ENCODE results near the gene BTG2. TPM values are rescaled to one million over a fixed set of nuclear protein-coding genes. Genes with fewer than 3 reads are reported as not detected.

BTG2 gene
- total RNA-seq, 1 donor from 2014 or later: 68.9 TPM

DNA sequence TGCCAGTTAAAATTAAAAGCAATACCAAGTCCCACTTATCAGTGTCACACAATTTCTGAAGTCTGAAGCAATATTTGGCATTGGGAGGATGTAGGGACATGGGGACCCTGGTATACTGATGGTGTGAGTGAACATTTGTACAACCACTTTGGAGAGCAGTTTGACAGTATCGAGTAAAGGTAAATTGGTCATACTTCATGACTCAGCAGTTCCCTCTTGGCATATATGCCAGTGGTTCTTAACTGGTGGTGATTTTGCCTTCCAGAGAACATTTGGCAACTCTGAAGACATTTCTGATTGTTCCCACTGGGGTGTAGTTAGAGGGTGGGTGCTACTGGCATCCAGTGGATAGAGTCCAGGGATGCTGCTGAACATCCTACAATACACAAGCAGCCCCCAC is 25.9 kb downstream of the BTG2 start:
- intact Hi-C loops (cut with micrococcal nuclease): no loop called here

DNA sequence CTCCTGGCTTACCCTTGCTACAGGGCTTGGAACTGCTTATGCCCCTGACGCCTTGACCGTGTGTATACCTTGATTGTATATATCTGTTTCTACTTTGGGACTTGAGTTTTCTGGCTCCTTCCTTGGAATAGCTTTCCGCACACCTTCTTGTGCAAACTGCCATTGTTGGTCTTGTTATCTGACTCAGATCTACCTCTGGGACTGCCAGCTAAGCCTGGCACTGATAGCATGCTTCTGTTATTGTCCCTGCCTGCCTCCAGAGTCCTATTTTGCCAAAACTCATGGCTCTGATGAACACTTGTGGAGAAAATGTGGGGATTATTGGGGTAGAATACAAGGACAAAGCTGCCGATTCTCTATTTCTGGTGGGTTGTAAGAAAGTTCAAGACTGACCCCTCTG is 30.2 kb downstream of the BTG2 start:
- intact Hi-C loops (cut with micrococcal nuclease): no loop called here

GRCh38 chr1:203336097-203336496 is 30.8 kb downstream of the BTG2 start:
- intact Hi-C loops (cut with micrococcal nuclease): no loop called here

- intact Hi-C loops (cut with micrococcal nuclease): loop anchor here (1.0 kb wide), 3 partner anchors 11 to 65 kb away; partner anchors contain the start of gene BTG2
These were observed 33.2 kb downstream of the BTG2 start for GRCh38 chr1:203338335-203339036.

DNA sequence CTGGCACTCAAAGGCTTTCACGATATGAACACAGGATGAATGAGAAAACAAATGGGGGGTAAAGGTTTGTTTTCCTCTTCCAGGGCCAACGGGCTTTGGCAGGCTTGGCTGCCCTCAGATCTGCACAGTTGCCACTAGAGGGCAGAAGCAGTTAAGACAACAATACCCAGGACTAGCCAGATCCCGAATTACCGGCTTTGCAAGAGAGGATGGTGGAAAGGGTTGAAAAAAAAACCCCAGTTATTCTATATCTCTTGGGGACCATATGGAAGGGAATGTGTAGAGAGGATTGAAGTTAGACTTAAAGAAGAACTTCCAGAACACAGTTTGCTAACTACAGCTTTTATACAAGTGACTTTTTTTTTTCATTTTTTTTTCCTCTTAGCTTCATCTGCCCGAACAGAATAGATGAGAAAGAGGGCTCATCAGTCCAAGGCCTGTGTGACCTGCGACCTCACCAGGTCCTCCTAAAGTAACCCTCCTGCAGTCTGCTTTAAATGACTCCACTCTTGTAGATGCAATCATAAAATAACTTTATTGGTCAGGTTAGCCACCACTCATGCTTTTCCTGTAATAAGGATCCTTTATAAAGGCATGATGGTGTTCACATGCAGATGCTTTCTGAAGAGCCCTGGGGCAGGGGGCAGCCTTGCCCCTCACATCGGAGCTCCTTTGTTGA is 34.9 kb downstream of the BTG2 start:
- intact Hi-C loops (cut with micrococcal nuclease): loop anchor here (1.0 to 5.0 kb wide), 3 partner anchors 71 to 362 kb away; no protein-coding TSS in a partner anchor

DNA sequence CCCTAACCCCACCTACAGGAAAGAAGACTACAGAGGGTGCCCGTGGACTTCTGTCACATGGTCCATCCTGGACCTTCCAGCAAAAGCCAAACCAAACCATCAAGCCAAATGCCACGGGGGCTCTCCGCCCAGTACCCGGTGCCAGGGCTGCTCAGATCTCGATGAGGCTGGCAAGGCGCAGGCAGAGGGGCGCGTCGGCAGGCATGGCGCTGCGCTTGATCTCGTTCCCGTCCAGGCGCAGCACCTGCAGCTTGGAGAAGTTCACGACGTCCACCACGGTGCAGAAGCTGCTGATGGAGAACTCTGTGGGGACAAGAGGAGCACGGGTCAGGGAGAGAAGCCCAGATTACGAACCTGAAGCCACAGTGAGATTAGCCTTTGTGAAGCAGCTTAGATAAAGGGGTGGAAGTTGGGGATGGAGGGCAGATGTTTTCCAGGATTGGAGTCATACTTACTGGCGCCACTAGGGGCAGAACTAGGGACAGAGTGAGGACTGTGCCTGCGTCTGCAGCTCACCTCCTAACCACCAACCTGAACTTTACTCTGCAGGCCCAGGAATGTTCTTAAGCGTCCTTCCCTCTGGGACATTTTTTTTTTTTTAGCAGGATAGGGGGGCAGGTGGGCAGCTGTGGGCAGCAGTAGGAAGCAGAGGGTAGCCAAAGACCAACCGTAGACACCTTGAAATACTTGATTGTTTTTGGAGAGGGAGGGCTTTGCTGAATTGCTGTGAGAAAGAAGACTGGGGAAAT is 37.0 kb downstream of the BTG2 start:
- intact Hi-C loops (cut with micrococcal nuclease): loop anchor here (5.0 kb wide), 1 partner anchor 360 kb away; no protein-coding TSS in a partner anchor

DNA sequence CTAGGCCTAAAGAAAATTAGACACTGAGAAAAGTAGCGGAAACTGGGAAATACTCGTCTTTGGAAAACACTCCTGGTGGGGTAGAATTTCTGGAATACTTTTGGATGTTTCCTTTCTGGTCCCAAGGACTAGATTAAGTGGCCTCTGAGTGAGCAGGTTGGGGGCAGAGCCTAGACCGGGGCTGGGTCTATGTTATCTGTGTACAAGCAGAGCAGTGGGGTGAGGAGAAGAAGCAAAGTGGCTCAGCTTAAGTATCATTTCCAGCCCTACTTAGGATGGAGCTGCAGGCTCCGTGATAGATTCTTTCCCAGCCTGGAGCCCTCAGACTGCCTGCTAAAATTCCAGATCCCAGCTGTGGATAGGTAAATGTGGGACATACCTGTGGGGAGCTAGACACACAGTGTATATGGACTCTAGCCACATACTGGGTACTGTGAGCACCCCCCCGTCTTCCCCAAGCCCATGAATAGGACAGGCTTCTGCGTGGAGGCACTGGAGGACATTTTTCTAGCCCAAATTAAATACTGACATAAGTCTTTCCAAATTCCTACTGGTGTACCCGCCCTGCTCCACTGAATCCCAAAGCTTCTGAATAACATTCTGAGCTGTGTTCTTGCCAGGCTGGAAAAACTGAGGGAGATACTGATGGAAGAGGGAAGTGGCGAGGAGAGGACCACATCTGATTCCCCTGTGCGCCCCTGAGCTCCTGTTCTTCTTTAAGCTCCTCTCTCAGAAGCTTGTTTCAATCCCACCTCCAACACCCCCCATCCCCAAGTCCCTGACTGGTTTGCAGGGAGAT is 38.8 kb downstream of the BTG2 start:
- intact Hi-C loops (cut with micrococcal nuclease): loop anchor here (5.0 kb wide), 1 partner anchor 358 kb away; no protein-coding TSS in a partner anchor

- intact Hi-C loops (cut with micrococcal nuclease): no loop called here
These were observed 40.9 kb downstream of the BTG2 start for GRCh38 chr1:203346060-203346768.

GRCh38 chr1:203346769-203347102 is 41.4 kb downstream of the BTG2 start:
- intact Hi-C loops (cut with micrococcal nuclease): no loop called here

DNA sequence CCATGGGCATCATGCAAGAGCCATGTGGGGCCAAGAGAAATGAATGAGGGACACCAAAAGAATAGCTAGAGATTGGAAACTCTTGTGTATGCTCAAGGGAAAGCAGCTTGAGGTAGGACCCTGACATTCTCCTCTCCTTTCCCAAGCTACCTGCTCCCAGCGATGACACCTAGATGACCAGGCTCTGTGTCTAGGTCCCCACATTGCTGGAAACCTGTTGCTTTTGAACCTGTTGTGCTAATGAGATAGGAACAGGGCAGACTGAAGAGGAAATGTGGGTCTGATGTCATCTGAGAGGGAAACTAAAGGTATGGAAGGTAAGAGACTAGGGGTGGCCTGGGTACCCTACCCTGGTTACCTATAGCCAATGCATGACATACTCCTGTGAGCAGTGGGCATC is 43.8 kb downstream of the BTG2 start:
- intact Hi-C loops (cut with micrococcal nuclease): no loop called here

- intact Hi-C loops (cut with micrococcal nuclease): no loop called here
These were observed 44.6 kb downstream of the BTG2 start for GRCh38 chr1:203349773-203350524.

- intact Hi-C loops (cut with micrococcal nuclease): no loop called here
These were observed 45.8 kb downstream of the BTG2 start, which contains the start of gene FMOD for GRCh38 chr1:203351037-203351625. Gene FMOD, minus strand, starts transcription at chr1:203351122. Its CDS starts 2,852 bp downstream, at chr1:203348270.

- intact Hi-C loops (cut with micrococcal nuclease): no loop called here
These were observed 48.2 kb downstream of the BTG2 start for GRCh38 chr1:203353486-203353885.

- intact Hi-C loops (cut with micrococcal nuclease): no loop called here
These were observed 48.9 kb downstream of the BTG2 start for GRCh38 chr1:203354246-203354645.

GRCh38 chr1:203359010-203359571 is 53.8 kb downstream of the BTG2 start:
- intact Hi-C loops (cut with micrococcal nuclease): no loop called here

All from T-helper 2 cell treated with Interferon-gamma antibody and Interleukin-4, amounts not matched to agents 100 ng/mL and 5 ng/mL, for 36 hours (primary cell).